Mesendoderm (in vitro differentiated cells): Measurements from ENCODE around the gene EVL.
A peak's percentile ranks its signal among the peaks of the same experiment; 100 is the strongest.
"Not testable (repeated sequence)": the region's sequence is repeated elsewhere in the genome, so short reads cannot be mapped to it uniquely, and the experiment has no call there.

Experiments used
- DNase-seq: peaks from one replicate; pipeline ENCODE4 v3.0.0; 2013
- H2AK5ac ChIP-seq: 2 replicates; pipeline ENCODE4 v1.6.1; 2013; ENCODE audit warnings: low read length, inconsistent platforms
- H2BK120ac ChIP-seq: 2 replicates; pipeline ENCODE4 v1.6.1; 2013; ENCODE audit warnings: low read depth, mild to moderate bottlenecking, low read length, moderate library complexity, mixed read lengths
- H2BK15ac ChIP-seq: replicated peaks from 2 replicates; pipeline ENCODE4 v1.6.1; 2013; ENCODE audit warnings: low read depth, mild to moderate bottlenecking, moderate library complexity
- H2BK5ac ChIP-seq: 2 replicates; pipeline ENCODE4 v1.6.1; 2013; ENCODE audit warnings: low read length, inconsistent platforms
- H3K18ac ChIP-seq: 2 replicates; pipeline ENCODE4 v1.6.1; 2013; ENCODE audit warnings: mild to moderate bottlenecking, low read length, mixed read lengths
- H3K23ac ChIP-seq: one replicate; pipeline ENCODE4 v1.6.1; 2013; ENCODE audit warnings: low read length
- H3K27ac ChIP-seq: 2 replicates; pipeline ENCODE4 v1.5.1; 2013; ENCODE audit warnings: low read depth, mild to moderate bottlenecking, inconsistent platforms, low read length, moderate library complexity
- H3K27me3 ChIP-seq: 2 replicates; pipeline ENCODE4 v1.6.1; 2013; ENCODE audit warnings: low read length, control low read depth, mild to moderate bottlenecking, inconsistent platforms; ENCODE audit not compliant: insufficient read depth, poor library complexity
- H3K36me3 ChIP-seq: 2 replicates; pipeline ENCODE4 v1.6.1; 2013; ENCODE audit warnings: low read length, inconsistent platforms; ENCODE audit not compliant: control insufficient read depth, insufficient read depth
- H3K4ac ChIP-seq: one replicate; pipeline ENCODE4 v1.6.1; 2013; ENCODE audit warnings: low read depth, mild to moderate bottlenecking, low read length, moderate library complexity
- H3K4me1 ChIP-seq: 2 replicates; pipeline ENCODE4 v1.6.1; 2013; ENCODE audit warnings: low read depth, low read length, inconsistent platforms; ENCODE audit not compliant: control insufficient read depth
- H3K4me2 ChIP-seq: 2 replicates; pipeline ENCODE4 v1.6.1; 2013; ENCODE audit warnings: low read length
- H3K4me3 ChIP-seq: 2 replicates; pipeline ENCODE4 v1.5.1; 2013; ENCODE audit warnings: mild to moderate bottlenecking, low read length
- H3K56ac ChIP-seq: one replicate; pipeline ENCODE4 v1.6.1; 2013; ENCODE audit warnings: low read length
- H3K79me1 ChIP-seq: 2 replicates; pipeline ENCODE4 v1.6.1; 2013; ENCODE audit warnings: low read length, inconsistent platforms
- H3K79me2 ChIP-seq: 2 replicates; pipeline ENCODE4 v1.6.1; 2013; ENCODE audit warnings: mild to moderate bottlenecking, low read length; ENCODE audit not compliant: control insufficient read depth, insufficient read depth
- H3K9ac ChIP-seq: 2 replicates; pipeline ENCODE4 v1.6.1; 2013; ENCODE audit warnings: low read length, inconsistent platforms
- H4K5ac ChIP-seq: one replicate; pipeline ENCODE4 v1.6.1; 2013; ENCODE audit warnings: low read length
- H4K8ac ChIP-seq: one replicate; pipeline ENCODE4 v1.6.1; 2013; ENCODE audit warnings: low read depth, mild to moderate bottlenecking, control low read depth, low read length, moderate library complexity
- WGBS: extraction: QIAGEN DNeasy Blood & Tissue Kit; methylation state at CpG from one replicate; pipeline ENCODE4 v1.1.7; 2013; ENCODE audit warnings: low lambda C conversion rate, missing lambda C conversion rate; ENCODE audit not compliant: insufficient coverage; ENCODE audit errors: extremely low coverage; 5-methylcytosine and 5-hydroxymethylcytosine counted together

The EVL gene

DNA sequence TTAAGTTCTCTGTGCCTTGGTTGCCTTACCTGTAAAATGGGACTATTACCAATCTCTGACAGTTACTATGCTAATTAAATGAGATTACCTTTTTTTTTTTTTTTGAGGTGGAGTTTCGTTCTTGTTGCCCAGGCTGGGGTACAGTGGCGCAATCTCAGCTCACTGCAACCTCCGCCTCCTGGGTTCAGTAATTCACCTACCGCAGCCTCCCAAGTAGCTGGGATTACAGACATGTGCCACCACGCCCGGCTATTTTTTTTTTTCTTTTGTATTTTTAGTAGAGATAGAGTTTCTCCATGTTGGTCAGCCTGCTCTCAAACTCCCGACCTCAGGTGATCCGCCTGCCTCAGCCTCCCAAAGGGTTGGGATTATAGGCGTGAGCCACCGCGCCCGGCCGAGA lies 35.2 kb upstream of the EVL start:
- H3K79me2 ChIP-seq, H3K4ac ChIP-seq, H2BK120ac ChIP-seq, H2AK5ac ChIP-seq, H2BK15ac ChIP-seq, H3K9ac ChIP-seq, DNase-seq, H3K27ac ChIP-seq, H3K56ac ChIP-seq, H4K8ac ChIP-seq, H3K36me3 ChIP-seq, H3K4me1 ChIP-seq, H3K4me2 ChIP-seq, H3K79me1 ChIP-seq, H3K4me3 ChIP-seq, H2BK5ac ChIP-seq, H3K27me3 ChIP-seq, H3K23ac ChIP-seq, H4K5ac ChIP-seq, H3K18ac ChIP-seq: not testable (repeated sequence)
- no CpG with 5 or more reads among the region's 13 CpGs for WGBS

DNA sequence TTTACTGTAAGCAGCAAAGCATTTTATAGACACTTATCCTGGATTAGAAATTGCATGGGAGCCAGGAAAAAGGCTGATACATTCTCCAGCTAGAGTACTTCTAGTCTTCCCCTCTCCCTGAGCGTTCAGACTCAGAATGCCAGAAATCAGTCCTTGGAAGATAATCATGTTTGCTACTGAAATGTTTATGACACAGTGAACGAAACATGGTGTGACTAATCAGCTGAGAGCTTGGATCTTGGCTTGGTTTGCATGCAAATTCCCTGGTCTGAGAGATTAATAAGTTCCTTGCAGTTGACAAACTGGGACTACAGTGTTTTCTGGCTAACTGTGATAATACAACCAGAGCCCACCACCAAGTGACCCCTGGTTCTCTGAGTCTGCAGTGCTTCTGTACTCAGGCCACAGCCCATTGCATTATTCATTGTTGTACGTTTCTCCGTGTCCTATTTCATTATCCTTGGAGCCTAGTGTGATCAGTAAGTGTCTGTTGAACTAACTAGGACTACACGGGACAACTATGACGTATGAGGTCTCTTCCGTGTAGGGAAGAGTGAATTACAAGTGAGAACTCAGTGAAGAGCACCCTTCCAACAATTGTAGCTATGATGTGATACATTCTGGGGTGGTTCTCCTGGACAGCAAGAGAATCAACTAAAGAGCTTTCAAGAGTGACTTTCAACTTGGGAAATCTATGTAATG lies 34.6 kb upstream of the EVL start:
- Histone ChIP-seq H2BK5ac (no peak overlapping the region), H3K79me2 (no peaks in the 10 kb centered on the region), H3K9ac (no peak overlapping the region), H3K56ac (no peak overlapping the region), H3K18ac (no peak overlapping the region), H3K36me3 (no peaks in the 10 kb centered on the region), H3K4me1 (no peaks in the 10 kb centered on the region), H3K27me3 (no peaks in the 10 kb centered on the region), H3K27ac (no peak overlapping the region), H3K23ac (no peak overlapping the region), H3K79me1 (no peaks in the 10 kb centered on the region), H3K4me2 (no peak overlapping the region), H2AK5ac (no peak overlapping the region), H2BK120ac (no peak overlapping the region), H4K8ac (no peak overlapping the region), H4K5ac (no peak overlapping the region), H3K4me3 (no peak overlapping the region), H3K4ac (no peak overlapping the region), H2BK15ac (no peak overlapping the region)
- WGBS, result no CpG with 5 or more reads among the region's 7 CpGs
- no peak for DNase-seq

DNA sequence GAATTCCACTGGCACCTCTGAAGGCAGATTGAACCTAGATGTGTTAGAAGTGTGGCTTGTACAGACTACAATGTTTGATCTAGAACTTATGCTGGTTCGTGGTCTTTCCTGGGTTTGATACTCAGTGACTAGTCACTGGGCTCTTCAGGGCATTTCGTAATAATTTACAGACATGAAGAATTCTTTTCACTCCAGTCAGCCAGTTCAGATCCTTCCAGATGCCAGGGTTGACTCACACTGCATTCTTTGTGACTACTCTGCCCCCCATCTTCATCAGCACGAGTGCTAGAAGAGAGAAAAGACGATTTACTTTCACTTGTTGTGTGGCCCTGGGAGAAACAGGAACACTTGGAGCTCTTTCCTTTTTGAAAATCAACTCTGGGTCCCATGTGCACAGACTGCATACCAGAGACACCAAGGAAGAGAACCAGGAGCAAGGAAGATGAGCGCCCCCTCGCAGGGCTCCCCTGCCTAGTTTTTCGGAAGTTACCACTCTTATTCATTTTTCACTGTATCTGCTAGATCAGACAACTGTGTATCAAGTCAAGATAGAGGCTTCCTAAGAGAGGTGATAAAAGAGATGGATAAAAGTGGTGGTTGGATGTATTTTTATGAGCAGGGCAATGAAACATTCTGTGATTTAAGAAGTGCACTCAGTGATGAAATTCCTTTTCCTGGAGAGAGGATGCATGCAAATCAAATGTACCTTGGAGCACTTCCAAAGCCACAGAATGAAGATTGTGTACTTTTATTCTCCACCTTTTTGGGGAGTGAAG lies 33.5 kb upstream of the EVL start:
- no peaks in the 10 kb centered on the region for H3K79me1 ChIP-seq
- H3K79me2 ChIP-seq, result no peaks in the 10 kb centered on the region
- H3K27me3 ChIP-seq, result no peaks in the 10 kb centered on the region
- H3K36me3 ChIP-seq, result no peaks in the 10 kb centered on the region
- H3K9ac ChIP-seq, result no peak overlapping the region
- no peak overlapping the region for H4K5ac ChIP-seq
- no peak overlapping the region for H2AK5ac ChIP-seq
- H2BK15ac ChIP-seq, result no peak overlapping the region
- no peak overlapping the region for H4K8ac ChIP-seq
- no peak overlapping the region for H3K4ac ChIP-seq
- H3K4me3 ChIP-seq, result no peak overlapping the region
- no peak overlapping the region for H3K23ac ChIP-seq
- DNase-seq, result peak; percentile 80
- H3K56ac ChIP-seq, result no peak overlapping the region
- no peak overlapping the region for H2BK120ac ChIP-seq
- H2BK5ac ChIP-seq, result no peak overlapping the region
- no peaks in the 10 kb centered on the region for H3K4me1 ChIP-seq
- H3K27ac ChIP-seq, result no peak overlapping the region
- no CpG with 5 or more reads among the region's 7 CpGs for WGBS
- no peak overlapping the region for H3K4me2 ChIP-seq
- H3K18ac ChIP-seq, result no peak overlapping the region

DNA sequence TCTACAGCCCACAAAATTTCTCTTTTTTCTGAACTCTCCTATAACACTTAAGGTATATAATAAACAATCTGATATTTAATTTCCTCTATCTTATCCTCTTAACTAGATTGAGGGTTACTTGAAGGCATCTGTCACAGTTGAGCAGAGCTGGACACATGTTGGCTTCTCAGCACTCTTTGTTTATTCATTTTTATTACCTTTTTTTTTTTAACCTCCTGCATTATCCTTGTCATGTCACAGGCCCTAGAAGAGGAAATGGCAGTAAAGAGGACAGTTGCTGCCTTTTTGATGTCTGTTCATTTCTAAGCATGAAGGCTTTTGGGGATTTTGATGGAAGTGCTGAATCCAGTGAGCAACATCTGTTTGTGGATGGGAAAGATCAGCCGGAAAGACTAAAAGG lies 32.5 kb upstream of the EVL start:
- H3K18ac ChIP-seq, result no peak overlapping the region
- no peak overlapping the region for H3K4ac ChIP-seq
- H2AK5ac ChIP-seq, result no peak overlapping the region
- no peaks in the 10 kb centered on the region for H3K79me1 ChIP-seq
- H3K79me2 ChIP-seq, result no peaks in the 10 kb centered on the region
- no CpG with 5 or more reads among the region's 1 CpG for WGBS
- H3K27me3 ChIP-seq, result no peaks in the 10 kb centered on the region
- no peak overlapping the region for H3K23ac ChIP-seq
- H3K56ac ChIP-seq, result no peak overlapping the region
- no peak overlapping the region for H3K9ac ChIP-seq
- H4K8ac ChIP-seq, result no peak overlapping the region
- no peak overlapping the region for H3K4me3 ChIP-seq
- H2BK120ac ChIP-seq, result no peak overlapping the region
- H3K36me3 ChIP-seq, result no peaks in the 10 kb centered on the region
- no peak overlapping the region for H4K5ac ChIP-seq
- no peak overlapping the region for H3K4me2 ChIP-seq
- no peak overlapping the region for H3K27ac ChIP-seq
- H2BK5ac ChIP-seq, result no peak overlapping the region
- H2BK15ac ChIP-seq, result no peak overlapping the region
- DNase-seq, result no peak
- H3K4me1 ChIP-seq, result no peaks in the 10 kb centered on the region

DNA sequence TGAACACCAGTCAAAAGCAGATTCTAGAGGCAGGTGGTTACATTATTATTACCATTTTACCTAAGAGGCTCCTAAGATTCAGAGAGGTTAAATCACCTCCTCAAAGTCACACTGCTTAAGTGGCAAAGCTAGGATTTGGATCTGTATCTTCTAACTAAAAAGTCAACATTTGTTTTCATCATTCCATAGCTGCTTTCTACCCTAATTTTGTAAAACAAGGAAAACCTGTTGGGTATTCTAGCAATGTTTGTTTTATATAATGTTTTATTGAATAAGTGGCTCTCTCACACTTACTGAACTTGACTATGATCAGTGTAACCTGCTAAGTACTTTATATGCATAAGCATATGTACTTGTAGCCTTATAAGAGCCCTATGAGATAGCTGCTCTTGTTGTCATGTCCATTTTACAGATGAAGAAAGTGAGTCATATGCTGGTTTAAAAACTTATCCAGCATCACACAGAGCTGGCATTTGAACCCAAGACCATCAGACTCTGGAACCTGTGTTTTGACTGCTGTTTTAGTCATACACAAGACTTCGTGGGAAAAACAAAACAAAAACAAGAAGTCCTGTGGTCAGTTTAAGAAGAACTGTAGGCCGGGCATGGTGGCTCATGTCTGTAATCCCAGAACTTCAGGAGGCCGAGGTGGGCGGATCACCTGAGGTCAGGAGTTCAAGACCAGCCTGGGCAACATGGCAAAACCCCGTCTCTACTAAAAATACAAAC lies 31.7 kb upstream of the EVL start:
- Histone ChIP-seq H4K5ac (no peak overlapping the region), H3K79me2 (no peaks in the 10 kb centered on the region), H2BK15ac (no peak overlapping the region), H3K27ac (no peak overlapping the region), H3K56ac (no peak overlapping the region), H3K36me3 (no peaks in the 10 kb centered on the region), H3K23ac (no peak overlapping the region), H3K4me3 (no peak overlapping the region), H2AK5ac (no peak overlapping the region), H3K27me3 (no peaks in the 10 kb centered on the region), H2BK5ac (no peak overlapping the region), H3K4ac (no peak overlapping the region), H4K8ac (no peak overlapping the region), H3K4me1 (no peaks in the 10 kb centered on the region), H3K79me1 (no peaks in the 10 kb centered on the region), H3K9ac (no peak overlapping the region), H2BK120ac (no peak overlapping the region), H3K4me2 (no peak overlapping the region), H3K18ac (no peak overlapping the region)
- WGBS, result no CpG with 5 or more reads among the region's 5 CpGs
- no peak for DNase-seq
